H9 (cell line): ENCODE measurements around the gene FLVCR2. TPM values are rescaled to one million over a fixed set of nuclear protein-coding genes. Genes with fewer than 3 reads are reported as not detected.

Experiments
- DNase-seq: peaks from one replicate; pipeline ENCODE4 v3.0.0-alpha.2; 2017
- H2AFZ ChIP-seq: one replicate; pipeline ENCODE4 v1.6.1; 2013; ENCODE audit warnings: mild to moderate bottlenecking, low read length, control low read depth, moderate library complexity
- H2AK5ac ChIP-seq: 2 replicates; pipeline ENCODE4 v1.6.1; 2013; ENCODE audit warnings: low read length, control low read depth, mixed read lengths; ENCODE audit not compliant: insufficient read length
- H2BK120ac ChIP-seq: one replicate; pipeline ENCODE4 v1.6.1; 2013; ENCODE audit warnings: low read depth, mild to moderate bottlenecking, low read length, control low read depth, inconsistent platforms; ENCODE audit not compliant: poor library complexity, severe bottlenecking
- H2BK12ac ChIP-seq: 2 replicates; pipeline ENCODE4 v1.6.1; 2013; ENCODE audit warnings: low read length, control low read depth, mixed read lengths, low read depth; ENCODE audit not compliant: insufficient read length
- H2BK15ac ChIP-seq: 2 replicates; pipeline ENCODE4 v1.6.1; 2013; ENCODE audit warnings: low read depth, low read length, control low read depth
- H2BK20ac ChIP-seq: one replicate; pipeline ENCODE4 v1.6.1; 2013; ENCODE audit warnings: low read depth, mild to moderate bottlenecking, low read length, control low read depth, inconsistent platforms; ENCODE audit not compliant: poor library complexity, severe bottlenecking
- H2BK5ac ChIP-seq: 2 replicates; pipeline ENCODE4 v1.6.1; 2013; ENCODE audit warnings: low read length, control low read depth, mixed read lengths; ENCODE audit not compliant: insufficient read length
- H3K14ac ChIP-seq: 2 replicates; pipeline ENCODE4 v1.6.1; 2013; ENCODE audit warnings: low read length, control low read depth; ENCODE audit not compliant: insufficient read depth
- H3K18ac ChIP-seq: 2 replicates; pipeline ENCODE4 v1.6.1; 2013; ENCODE audit warnings: low read depth, mild to moderate bottlenecking, mixed read lengths, low read length, control low read depth; ENCODE audit not compliant: insufficient read length
- H3K23ac ChIP-seq: 2 replicates; pipeline ENCODE4 v1.6.1; 2013; ENCODE audit warnings: low read length, control low read depth, mixed read lengths, low read depth; ENCODE audit not compliant: insufficient read length
- H3K23me2 ChIP-seq: 2 replicates; pipeline ENCODE4 v1.6.1; 2013; ENCODE audit warnings: low read depth, mild to moderate bottlenecking, mixed read lengths, low read length, control low read depth; ENCODE audit not compliant: insufficient read length, poor library complexity, severe bottlenecking
- H3K27ac ChIP-seq: 2 replicates; pipeline ENCODE4 v1.5.1; 2013; ENCODE audit warnings: low read length, control low read depth, mixed read lengths, low read depth; ENCODE audit not compliant: insufficient read length
- H3K27me3 ChIP-seq: 2 replicates; pipeline ENCODE4 v1.6.1; 2013; ENCODE audit warnings: low read length, control low read depth, inconsistent platforms; ENCODE audit not compliant: insufficient read depth
- H3K4ac ChIP-seq: 2 replicates; pipeline ENCODE4 v1.6.1; 2013; ENCODE audit warnings: low read depth, mild to moderate bottlenecking, control low read depth, inconsistent platforms, low read length, moderate library complexity
- H3K4me1 ChIP-seq: 2 replicates; pipeline ENCODE4 v1.6.1; 2013; ENCODE audit warnings: low read length, control low read depth, inconsistent platforms; ENCODE audit not compliant: insufficient read depth
- H3K4me2 ChIP-seq: 2 replicates; pipeline ENCODE4 v1.6.1; 2013; ENCODE audit warnings: low read length, control low read depth, mixed read lengths; ENCODE audit not compliant: insufficient read length, insufficient read depth
- H3K56ac ChIP-seq: 2 replicates; pipeline ENCODE4 v1.6.1; 2013; ENCODE audit warnings: low read depth, mild to moderate bottlenecking, mixed read lengths, low read length, control low read depth; ENCODE audit not compliant: insufficient read length
- H3K79me1 ChIP-seq: 2 replicates; pipeline ENCODE4 v1.6.1; 2013; ENCODE audit warnings: low read depth, mild to moderate bottlenecking, moderate library complexity, low read length, control low read depth, inconsistent platforms; ENCODE audit not compliant: insufficient read depth, poor library complexity, severe bottlenecking
- H3K79me2 ChIP-seq: 2 replicates; pipeline ENCODE4 v1.6.1; 2013; ENCODE audit warnings: low read length, control low read depth, inconsistent platforms; ENCODE audit not compliant: insufficient read depth
- H3K9ac ChIP-seq: 2 replicates; pipeline ENCODE4 v1.6.1; 2013; ENCODE audit warnings: low read length, control low read depth, mixed read lengths; ENCODE audit not compliant: insufficient read length; ENCODE audit errors: extremely low read depth
- H3K9me3 ChIP-seq: one replicate; pipeline ENCODE4 v1.6.1; 2013; ENCODE audit warnings: low read depth, low read length, inconsistent platforms; ENCODE audit not compliant: control insufficient read depth
- H3T11ph ChIP-seq: one replicate; pipeline ENCODE4 v1.6.1; 2013; ENCODE audit warnings: mild to moderate bottlenecking, low read length, control low read depth, inconsistent platforms
- H4K20me1 ChIP-seq: one replicate; pipeline ENCODE4 v1.6.1; 2013; ENCODE audit not compliant: control insufficient read depth, insufficient read length, insufficient read depth
- H4K5ac ChIP-seq: 2 replicates; pipeline ENCODE4 v1.6.1; 2013; ENCODE audit warnings: low read depth, mild to moderate bottlenecking, mixed read lengths, low read length, control low read depth; ENCODE audit not compliant: insufficient read length
- H4K8ac ChIP-seq: replicated peaks from 2 replicates; pipeline ENCODE4 v1.6.1; 2013; ENCODE audit warnings: low read length, control low read depth, mixed read lengths, low read depth; ENCODE audit not compliant: insufficient read length
- H4K91ac ChIP-seq: 2 replicates; pipeline ENCODE4 v1.6.1; 2013; ENCODE audit warnings: low read depth, mild to moderate bottlenecking, moderate library complexity, mixed read lengths, low read length, control low read depth; ENCODE audit not compliant: insufficient read length
- H3K27ac Mint-ChIP-seq, 3 experiments: 2 replicates in 2 of 3; 3 replicates in 1 of 3; pipeline ENCODE4 v1.8.0; 2020 to 2021; ENCODE audit warnings: mixed read lengths in 3 of 3, mild to moderate bottlenecking in 1 of 3, moderate library complexity in 1 of 3
- H3K27me3 Mint-ChIP-seq: 2 replicates; pipeline ENCODE4 v1.8.0; 2021; ENCODE audit warnings: low read depth, mild to moderate bottlenecking, moderate library complexity, mixed read lengths
- H3K36me3 Mint-ChIP-seq, 3 experiments: 2 replicates in 2 of 3; 3 replicates in 1 of 3; pipeline ENCODE4 v1.8.0; 2020 to 2021; ENCODE audit warnings: low read depth in 3 of 3, mixed read lengths in 3 of 3; ENCODE audit not compliant: insufficient read depth in 1 of 3
- H3K4me1 Mint-ChIP-seq, 2 experiments: 2 replicates each; pipeline ENCODE4 v1.8.0; 2020; ENCODE audit warnings: mixed read lengths in 2 of 2
- H3K4me3 Mint-ChIP-seq, 2 experiments: 2 replicates in 1 of 2; 3 replicates in 1 of 2; pipeline ENCODE4 v1.8.0; 2020 to 2021; ENCODE audit warnings: mild to moderate bottlenecking in 2 of 2, mixed read lengths in 2 of 2, moderate library complexity in 1 of 2
- H3K9me3 Mint-ChIP-seq, 2 experiments: 2 replicates in 1 of 2; 3 replicates in 1 of 2; pipeline ENCODE4 v1.8.0; 2020; ENCODE audit warnings: mild to moderate bottlenecking in 2 of 2, mixed read lengths in 2 of 2, moderate library complexity in 1 of 2
- WGBS: extraction: QIAGEN DNeasy Blood & Tissue Kit; methylation state at CpG from one replicate; pipeline ENCODE4 v1.1.7; 2013; ENCODE audit warnings: missing lambda C conversion rate, low lambda C conversion rate, mixed read lengths; ENCODE audit not compliant: insufficient read length; ENCODE audit errors: extremely low coverage; 5-methylcytosine and 5-hydroxymethylcytosine counted together
- total RNA-seq: library from RNA; stranded (reverse); gene quantifications from 2 replicates; pipeline ENCODE4 v1.2.1, GENCODE V29; 2021
- TF ChIP-seq, protein P1 (sequence below): fragments of 200-600 bp; sonication (generic); conservative IDR thresholded peaks from 3 replicates; pipeline ENCODE4 v1.8.0; 2021; ENCODE audit warnings: antibody characterized with exemption, mild to moderate bottlenecking

FLVCR2 gene
- total RNA-seq, 1 experiment from 2014 or later = 7.1 TPM

DNA sequence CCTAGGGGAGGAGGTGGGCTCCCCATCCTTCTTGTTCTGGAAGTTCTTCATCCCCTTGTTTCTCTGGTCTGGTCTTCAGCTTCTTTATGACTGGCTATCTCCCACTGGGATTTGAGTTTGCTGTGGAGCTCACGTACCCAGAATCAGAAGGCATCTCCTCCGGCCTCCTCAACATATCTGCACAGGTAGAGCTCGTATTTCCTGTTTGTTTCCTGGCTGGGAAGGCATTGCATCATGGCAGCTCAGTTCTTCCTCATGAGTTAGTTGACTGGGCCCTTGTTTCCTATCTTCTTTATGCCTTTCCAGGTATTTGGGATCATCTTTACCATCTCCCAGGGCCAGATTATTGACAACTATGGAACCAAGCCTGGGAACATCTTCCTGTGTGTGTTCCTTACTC is 62.5 kb downstream of the FLVCR2 start:
- H3K4me1 ChIP-seq = no peaks in the 10 kb centered on the region
- no peak overlapping the region for H3K4me2 ChIP-seq
- no peak overlapping the region for H2AK5ac ChIP-seq
- no peaks in the 10 kb centered on the region for H3K27me3 Mint-ChIP-seq
- no peaks in the 10 kb centered on the region for H3K9me3 ChIP-seq
- DNase-seq = no peak
- H2BK15ac ChIP-seq = no peak overlapping the region
- H4K91ac ChIP-seq = no peak overlapping the region
- TF ChIP-seq, protein P1, sequence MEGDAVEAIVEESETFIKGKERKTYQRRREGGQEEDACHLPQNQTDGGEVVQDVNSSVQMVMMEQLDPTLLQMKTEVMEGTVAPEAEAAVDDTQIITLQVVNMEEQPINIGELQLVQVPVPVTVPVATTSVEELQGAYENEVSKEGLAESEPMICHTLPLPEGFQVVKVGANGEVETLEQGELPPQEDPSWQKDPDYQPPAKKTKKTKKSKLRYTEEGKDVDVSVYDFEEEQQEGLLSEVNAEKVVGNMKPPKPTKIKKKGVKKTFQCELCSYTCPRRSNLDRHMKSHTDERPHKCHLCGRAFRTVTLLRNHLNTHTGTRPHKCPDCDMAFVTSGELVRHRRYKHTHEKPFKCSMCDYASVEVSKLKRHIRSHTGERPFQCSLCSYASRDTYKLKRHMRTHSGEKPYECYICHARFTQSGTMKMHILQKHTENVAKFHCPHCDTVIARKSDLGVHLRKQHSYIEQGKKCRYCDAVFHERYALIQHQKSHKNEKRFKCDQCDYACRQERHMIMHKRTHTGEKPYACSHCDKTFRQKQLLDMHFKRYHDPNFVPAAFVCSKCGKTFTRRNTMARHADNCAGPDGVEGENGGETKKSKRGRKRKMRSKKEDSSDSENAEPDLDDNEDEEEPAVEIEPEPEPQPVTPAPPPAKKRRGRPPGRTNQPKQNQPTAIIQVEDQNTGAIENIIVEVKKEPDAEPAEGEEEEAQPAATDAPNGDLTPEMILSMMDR = no peak
- no peak overlapping the region for H3K23ac ChIP-seq
- H3K36me3 Mint-ChIP-seq = peaks cover 0 to 5% (median 2%) of the 10 kb centered on the region in 3 experiments; a peak in 3 of 7 replicates
- H2BK5ac ChIP-seq = no peak overlapping the region
- no peaks in the 10 kb centered on the region for H3K79me1 ChIP-seq
- no peak overlapping the region for H4K5ac ChIP-seq
- no peak overlapping the region for H3T11ph ChIP-seq
- H3K4me1 Mint-ChIP-seq = peaks cover 10% of the 10 kb centered on the region in 2 experiments; a peak in 3 of 4 replicates
- no peaks in the 10 kb centered on the region for H3K9me3 Mint-ChIP-seq
- H4K20me1 ChIP-seq = no peaks in the 10 kb centered on the region
- no peak overlapping the region for H2BK20ac ChIP-seq
- H3K79me2 ChIP-seq = no peaks in the 10 kb centered on the region
- H3K9ac ChIP-seq = no peak overlapping the region
- no peaks in the 10 kb centered on the region for H3K27me3 ChIP-seq
- no peaks in the 10 kb centered on the region for H3K23me2 ChIP-seq
- no peak overlapping the region for H3K14ac ChIP-seq
- no peak overlapping the region for H2AFZ ChIP-seq
- no peak overlapping the region for H2BK120ac ChIP-seq
- H3K4me3 Mint-ChIP-seq = no peak overlapping the region
- H3K27ac ChIP-seq = no peak overlapping the region
- H3K4ac ChIP-seq = no peak overlapping the region
- no CpG with 5 or more reads among the region's 3 CpGs for WGBS
- peak overlapping the region in 1 of 3 experiments; percentile 27; a peak in 1 of 7 replicates for H3K27ac Mint-ChIP-seq
- no peak overlapping the region for H3K18ac ChIP-seq
- no peak overlapping the region for H4K8ac ChIP-seq
- no peak overlapping the region for H2BK12ac ChIP-seq
- H3K56ac ChIP-seq = no peak overlapping the region
